ENCODE results near the gene QSOX2.

- TF ChIP-seq GATA2 (IDR thresholded peaks at IDR 0.05; ENCODE audit: low read depth, low read length) (no peak), GATA3 (IDR thresholded peaks at IDR 0.05; ENCODE audit: low read depth, low read length) (no peak)
Observed at GRCh38 chr9:136222166-136222905, 23.3 kb downstream of the QSOX2 start.
